ENCODE measurements around the gene TFG.

GRCh38 chr3:100743535-100743934 is 34.2 kb downstream of the TFG start:
- TF ChIP-seq CTCF (IDR thresholded peaks at IDR 0.05; ENCODE audit: low read length) (no peak), EZH2 (optimal IDR thresholded peaks at IDR 0.05; ENCODE audit: low read depth, low read length) (no peak)

Data from MM.1S (cell line).